HG03039 (cell line): ENCODE results near the gene UQCRHL.

Source experiments
- ATAC-seq: cut with Tn5 transposase; IDR thresholded peaks from one replicate; pipeline ENCODE4 v1.9.1; 2021; ENCODE audit warnings: mild to moderate bottlenecking, moderate library complexity; ENCODE audit not compliant: unreplicated experiment

Gene UQCRHL

DNA sequence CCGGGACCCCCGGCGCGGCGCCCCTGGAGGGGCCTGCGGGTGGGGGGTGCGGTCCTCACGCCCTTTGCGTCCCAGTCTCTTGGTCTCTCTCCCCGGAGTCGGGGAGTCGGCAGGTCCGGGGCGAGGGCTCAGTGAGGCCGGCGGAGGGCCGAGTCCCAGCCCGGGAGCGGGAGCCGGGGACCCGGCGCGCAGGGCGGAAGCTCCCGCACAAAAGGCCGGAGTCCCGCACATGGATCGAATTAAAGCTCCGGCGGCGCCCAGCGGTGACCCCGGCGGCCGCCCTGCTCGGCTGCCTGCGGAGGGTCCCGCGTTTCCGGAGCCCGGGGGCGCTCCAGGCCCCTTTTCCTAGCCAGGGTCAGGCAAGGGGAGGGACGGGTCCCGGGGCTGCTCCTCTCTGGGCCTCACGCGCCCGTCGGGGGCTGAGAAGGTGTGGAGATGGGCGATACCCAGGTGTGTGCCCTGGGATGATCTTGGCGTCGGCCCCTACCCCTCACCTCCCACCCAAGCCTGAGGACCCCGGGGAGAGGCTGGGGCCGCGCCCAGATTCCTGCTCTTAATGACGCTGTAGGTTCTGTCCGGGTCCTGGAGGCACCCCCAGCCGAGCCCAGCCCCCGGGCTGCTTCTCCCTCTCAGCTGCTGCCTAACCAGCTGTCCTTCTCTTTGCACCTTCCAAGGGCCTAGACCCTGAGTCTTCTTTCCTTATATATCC is 48.3 kb downstream of the UQCRHL start:
- ATAC-seq = no peak

- no peak for ATAC-seq
Observed at GRCh38 chr1:15758343-15758931, 49.0 kb downstream of the UQCRHL start, which contains the start of gene FBLIM1. TSS of gene FBLIM1 (plus strand) at chr1:15758795. CDS start at chr1:15764984, 6,189 bp downstream.

GRCh38 chr1:15757575-15758342 is 49.7 kb downstream of the UQCRHL start:
- ATAC-seq = no peak
